GM12878 (cell line): Measurements from ENCODE around the gene SCRN2.

Experiments
- BRCA1 ChIP-seq: IDR thresholded peaks from 2 replicates; pipeline ENCODE4 v1.6.1; 2011; ENCODE audit warnings: low read depth, low read length, improper control_type of control experiment
- CEBPB ChIP-seq, 2 experiments: fragments of 150-350 bp in 1 of 2; IDR thresholded peaks; 2 replicates each; pipeline ENCODE4 v1.6.1; 2012 to 2014; ENCODE audit warnings: low read depth in 2 of 2, low read length in 2 of 2, borderline replicate concordance in 1 of 2, inconsistent platforms in 1 of 2
- EZH2 ChIP-seq: IDR thresholded peaks from 2 replicates; pipeline ENCODE4 v1.6.1; 2012; ENCODE audit warnings: low read depth, mild to moderate bottlenecking, control low read depth, inconsistent platforms, low read length, borderline replicate concordance; ENCODE audit not compliant: control insufficient read depth
- KAT2A ChIP-seq: conservative IDR thresholded peaks from 2 replicates; pipeline ENCODE4 v1.6.1; 2011; ENCODE audit warnings: low read depth, low read length; ENCODE audit not compliant: control insufficient read depth
- SRF ChIP-seq, 2 experiments: IDR thresholded peaks; 2 replicates each; pipeline ENCODE4 v1.6.1; 2011; ENCODE audit warnings: low read depth in 2 of 2, low read length in 2 of 2, mild to moderate bottlenecking in 1 of 2, moderate library complexity in 1 of 2
- TF ChIP-seq, protein P1 (sequence below), 3 experiments: IDR thresholded peaks in 2 of 3; conservative IDR thresholded peaks in 1 of 3; 2 replicates each; pipeline ENCODE4 v1.5.1; 2011; ENCODE audit warnings: low read depth in 3 of 3, low read length in 3 of 3, mild to moderate bottlenecking in 3 of 3, control low read depth in 2 of 3, moderate library complexity in 2 of 3, inconsistent platforms in 1 of 3, mixed read lengths in 1 of 3; ENCODE audit not compliant: control insufficient read depth in 2 of 3, insufficient read depth in 1 of 3; ENCODE audit errors: extremely low read depth in 1 of 3
- TF ChIP-seq, protein P2 (sequence below): fragments of 450-650 bp; IDR thresholded peaks from 2 replicates; pipeline ENCODE4 v1.6.1; 2017; ENCODE audit warnings: mild to moderate bottlenecking, low read depth, inconsistent platforms; ENCODE audit not compliant: poor library complexity, severe bottlenecking

DNA sequence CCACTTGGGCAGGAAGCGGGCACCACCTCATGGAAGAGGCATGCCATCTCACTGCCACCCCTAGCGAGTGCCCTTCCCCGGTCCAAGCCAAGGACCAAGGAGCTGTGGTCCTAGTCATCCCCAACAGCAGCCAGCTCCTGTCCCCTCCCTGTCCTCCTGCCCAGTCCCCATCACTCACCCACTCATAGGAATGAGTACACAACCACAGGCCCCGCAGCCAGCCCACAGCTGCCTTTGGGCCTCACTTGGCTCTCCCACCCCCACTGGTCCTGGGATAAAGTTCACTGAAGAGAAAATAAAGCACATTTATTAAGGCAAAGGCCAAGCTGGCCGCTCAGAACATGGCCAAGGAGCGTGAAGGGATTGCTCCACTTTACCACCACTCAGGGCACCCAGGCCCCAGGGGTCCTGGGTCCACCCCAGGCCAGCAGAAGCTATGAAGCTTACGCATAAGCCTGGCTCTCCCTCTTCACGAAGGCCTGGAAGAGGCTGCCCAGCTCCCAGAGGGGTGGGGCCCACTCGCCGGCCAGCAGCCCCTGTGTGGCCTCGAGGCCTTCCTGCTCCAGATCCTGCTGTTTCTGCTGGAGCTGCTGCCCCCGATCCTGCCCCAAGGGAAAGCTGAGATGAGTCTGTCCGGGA lies 3.6 kb downstream of the SCRN2 start:
- TF ChIP-seq BRCA1 = no peak
- no peak for TF ChIP-seq CEBPB (IDR thresholded peaks at IDR 0.05; ENCODE audit: borderline replicate concordance in 1 of 2, low read depth in 2 of 2, low read length in 2 of 2)
- TF ChIP-seq, protein P1, sequence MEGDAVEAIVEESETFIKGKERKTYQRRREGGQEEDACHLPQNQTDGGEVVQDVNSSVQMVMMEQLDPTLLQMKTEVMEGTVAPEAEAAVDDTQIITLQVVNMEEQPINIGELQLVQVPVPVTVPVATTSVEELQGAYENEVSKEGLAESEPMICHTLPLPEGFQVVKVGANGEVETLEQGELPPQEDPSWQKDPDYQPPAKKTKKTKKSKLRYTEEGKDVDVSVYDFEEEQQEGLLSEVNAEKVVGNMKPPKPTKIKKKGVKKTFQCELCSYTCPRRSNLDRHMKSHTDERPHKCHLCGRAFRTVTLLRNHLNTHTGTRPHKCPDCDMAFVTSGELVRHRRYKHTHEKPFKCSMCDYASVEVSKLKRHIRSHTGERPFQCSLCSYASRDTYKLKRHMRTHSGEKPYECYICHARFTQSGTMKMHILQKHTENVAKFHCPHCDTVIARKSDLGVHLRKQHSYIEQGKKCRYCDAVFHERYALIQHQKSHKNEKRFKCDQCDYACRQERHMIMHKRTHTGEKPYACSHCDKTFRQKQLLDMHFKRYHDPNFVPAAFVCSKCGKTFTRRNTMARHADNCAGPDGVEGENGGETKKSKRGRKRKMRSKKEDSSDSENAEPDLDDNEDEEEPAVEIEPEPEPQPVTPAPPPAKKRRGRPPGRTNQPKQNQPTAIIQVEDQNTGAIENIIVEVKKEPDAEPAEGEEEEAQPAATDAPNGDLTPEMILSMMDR (IDR thresholded peaks at IDR 0.05 in 2 of 3, conservative IDR thresholded peaks at IDR 0.05 in 1 of 3; ENCODE audit: control insufficient read depth in 2 of 3, extremely low read depth in 1 of 3, insufficient read depth in 1 of 3, low read depth in 3 of 3, low read length in 3 of 3) = no peak
- no peak for TF ChIP-seq EZH2
- TF ChIP-seq, protein P2, sequence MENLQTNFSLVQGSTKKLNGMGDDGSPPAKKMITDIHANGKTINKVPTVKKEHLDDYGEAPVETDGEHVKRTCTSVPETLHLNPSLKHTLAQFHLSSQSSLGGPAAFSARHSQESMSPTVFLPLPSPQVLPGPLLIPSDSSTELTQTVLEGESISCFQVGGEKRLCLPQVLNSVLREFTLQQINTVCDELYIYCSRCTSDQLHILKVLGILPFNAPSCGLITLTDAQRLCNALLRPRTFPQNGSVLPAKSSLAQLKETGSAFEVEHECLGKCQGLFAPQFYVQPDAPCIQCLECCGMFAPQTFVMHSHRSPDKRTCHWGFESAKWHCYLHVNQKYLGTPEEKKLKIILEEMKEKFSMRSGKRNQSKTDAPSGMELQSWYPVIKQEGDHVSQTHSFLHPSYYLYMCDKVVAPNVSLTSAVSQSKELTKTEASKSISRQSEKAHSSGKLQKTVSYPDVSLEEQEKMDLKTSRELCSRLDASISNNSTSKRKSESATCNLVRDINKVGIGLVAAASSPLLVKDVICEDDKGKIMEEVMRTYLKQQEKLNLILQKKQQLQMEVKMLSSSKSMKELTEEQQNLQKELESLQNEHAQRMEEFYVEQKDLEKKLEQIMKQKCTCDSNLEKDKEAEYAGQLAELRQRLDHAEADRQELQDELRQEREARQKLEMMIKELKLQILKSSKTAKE = no peak
- TF ChIP-seq KAT2A = no peak
- TF ChIP-seq SRF (IDR thresholded peaks at IDR 0.05; ENCODE audit: low read depth in 2 of 2, low read length in 2 of 2) = no peak
